Neural progenitor cell (in vitro differentiated cells): ENCODE data around the gene AMER2.

ENCODE experiments used
- CTCF ChIP-seq: fragments of 200-600 bp; sonication (generic); IDR thresholded peaks from 2 replicates; pipeline ENCODE4 v1.5.1; 2017; ENCODE audit warnings: antibody characterized with exemption, mild to moderate bottlenecking
- EZH2phosphoT487 ChIP-seq: fragments of 200-600 bp; sonication (generic); IDR thresholded peaks from 2 replicates; pipeline ENCODE4 v1.6.1; 2017; ENCODE audit warnings: antibody characterized with exemption

GRCh38 chr13:25165663-25166062 is 6.4 kb downstream of the AMER2 start:
- no peak for TF ChIP-seq CTCF
- no peak for TF ChIP-seq EZH2phosphoT487
